Lower lobe of right lung (tissue), 2 donors: ENCODE results near the gene BRIP1. TPM values are rescaled to one million over a fixed set of nuclear protein-coding genes. Genes with fewer than 3 reads are reported as not detected.
"Not testable (repeated sequence)": the region's sequence is repeated elsewhere in the genome, so short reads cannot be mapped to it uniquely, and the experiment has no call there.

Experiments
- ATAC-seq, 2 donors: fragments of 200-7000 bp; cut with Tn5 transposase; one replicate each; pipeline ENCODE4 v1.9.1; 2020 to 2022; ENCODE audit warnings: mild to moderate bottlenecking in 2 of 2, moderate library complexity in 2 of 2
- DNase-seq: peaks from one replicate; pipeline ENCODE4 v3.0.0-alpha.2; 2020
- H3K27ac ChIP-seq: fragments of 200-600 bp; one replicate; pipeline ENCODE4 v1.8.0; 2022
- H3K27me3 ChIP-seq: fragments of 200-600 bp; one replicate; pipeline ENCODE4 v1.8.0; 2022; ENCODE audit warnings: low read depth
- H3K36me3 ChIP-seq: fragments of 200-600 bp; one replicate; pipeline ENCODE4 v1.8.0; 2022; ENCODE audit warnings: mild to moderate bottlenecking
- H3K4me1 ChIP-seq: fragments of 200-600 bp; one replicate; pipeline ENCODE4 v1.8.0; 2022
- H3K4me3 ChIP-seq: fragments of 200-600 bp; one replicate; pipeline ENCODE4 v1.8.0; 2022; ENCODE audit warnings: mild to moderate bottlenecking
- H3K9me3 ChIP-seq: fragments of 200-600 bp; one replicate; pipeline ENCODE4 v1.8.0; 2022
- intact Hi-C: fragments of 100-400 bp; cut with DNase I; formaldehyde crosslinking; loops from one replicate; pipeline ENCODE4 v1.11.0; 2022
- total RNA-seq: library from RNA; stranded (reverse); fragmentation: NEBNext Ultra II Directional; extraction: Animal tissue kit (Norgen Biotek cat#: 25700); gene quantifications from one replicate; pipeline ENCODE4 v1.2.1, GENCODE V29; 2021
- TF ChIP-seq, protein P1 (sequence below): fragments of 200-600 bp; IDR thresholded peaks from one replicate; pipeline ENCODE4 v1.8.0; 2022; ENCODE audit warnings: antibody characterized with exemption, mild to moderate bottlenecking
- donor health status: DM: no; HTN: yes; CAD: no; lungs with severe emphysema.

Gene BRIP1
- total RNA-seq, 1 donor from 2014 or later: 0.83 TPM

DNA sequence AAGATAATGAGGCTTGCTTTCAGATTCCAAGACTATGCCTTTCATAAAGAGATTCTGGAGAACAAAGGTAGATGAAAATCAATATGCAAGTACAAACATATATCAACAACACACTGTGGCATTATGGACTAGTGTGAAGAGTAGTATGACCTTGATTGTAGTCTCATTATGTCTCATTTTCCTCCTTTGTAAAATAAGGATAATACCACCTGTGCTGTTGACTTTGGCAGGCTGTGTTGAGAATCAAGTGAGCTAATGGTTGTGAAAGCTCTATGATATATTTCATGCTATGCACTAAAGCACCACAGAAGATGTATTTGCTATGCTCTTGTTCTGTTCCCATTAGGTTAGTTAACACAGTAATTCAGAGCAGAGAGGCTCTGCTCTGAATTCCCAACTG is 193.8 kb downstream of the BRIP1 start:
- no peak for ATAC-seq
- Histone ChIP-seq H3K27me3 (no peaks in the 10 kb centered on the region), H3K4me1 (no peaks in the 10 kb centered on the region), H3K27ac (no peak overlapping the region), H3K9me3 (no peaks in the 10 kb centered on the region), H3K4me3 (no peak overlapping the region), H3K36me3 (no peaks in the 10 kb centered on the region)
- no peak for DNase-seq
- intact Hi-C loops: no loop called here
- TF ChIP-seq, protein P1, sequence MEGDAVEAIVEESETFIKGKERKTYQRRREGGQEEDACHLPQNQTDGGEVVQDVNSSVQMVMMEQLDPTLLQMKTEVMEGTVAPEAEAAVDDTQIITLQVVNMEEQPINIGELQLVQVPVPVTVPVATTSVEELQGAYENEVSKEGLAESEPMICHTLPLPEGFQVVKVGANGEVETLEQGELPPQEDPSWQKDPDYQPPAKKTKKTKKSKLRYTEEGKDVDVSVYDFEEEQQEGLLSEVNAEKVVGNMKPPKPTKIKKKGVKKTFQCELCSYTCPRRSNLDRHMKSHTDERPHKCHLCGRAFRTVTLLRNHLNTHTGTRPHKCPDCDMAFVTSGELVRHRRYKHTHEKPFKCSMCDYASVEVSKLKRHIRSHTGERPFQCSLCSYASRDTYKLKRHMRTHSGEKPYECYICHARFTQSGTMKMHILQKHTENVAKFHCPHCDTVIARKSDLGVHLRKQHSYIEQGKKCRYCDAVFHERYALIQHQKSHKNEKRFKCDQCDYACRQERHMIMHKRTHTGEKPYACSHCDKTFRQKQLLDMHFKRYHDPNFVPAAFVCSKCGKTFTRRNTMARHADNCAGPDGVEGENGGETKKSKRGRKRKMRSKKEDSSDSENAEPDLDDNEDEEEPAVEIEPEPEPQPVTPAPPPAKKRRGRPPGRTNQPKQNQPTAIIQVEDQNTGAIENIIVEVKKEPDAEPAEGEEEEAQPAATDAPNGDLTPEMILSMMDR: no peak

DNA sequence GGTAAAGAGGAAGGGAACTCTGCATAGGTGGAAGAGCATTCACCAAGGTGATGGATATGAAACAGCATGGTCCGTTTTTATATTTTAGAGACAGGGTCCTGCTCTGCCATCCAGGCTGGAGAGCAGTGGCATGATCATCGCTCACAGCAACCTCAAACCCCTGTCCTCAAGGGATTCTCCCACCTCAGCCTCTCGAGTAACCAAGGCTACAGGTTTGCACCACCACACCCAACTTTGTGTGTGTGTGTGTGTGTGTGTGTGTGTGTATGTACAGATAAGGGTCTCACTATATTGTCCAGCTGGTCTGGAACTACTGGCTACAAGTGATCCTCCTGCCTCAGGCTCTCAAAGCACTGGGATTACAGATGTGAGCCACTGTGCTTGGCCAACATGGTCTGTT is 194.8 kb downstream of the BRIP1 start:
- H3K36me3 ChIP-seq: no peaks in the 10 kb centered on the region
- H3K27ac ChIP-seq: no peak overlapping the region
- no peaks in the 10 kb centered on the region for H3K9me3 ChIP-seq
- DNase-seq (no peak), ATAC-seq (no peak)
- H3K27me3 ChIP-seq: no peaks in the 10 kb centered on the region
- no peak overlapping the region for H3K4me3 ChIP-seq
- intact Hi-C loops: no loop called here
- TF ChIP-seq, protein P1: no peak
- no peaks in the 10 kb centered on the region for H3K4me1 ChIP-seq

DNA sequence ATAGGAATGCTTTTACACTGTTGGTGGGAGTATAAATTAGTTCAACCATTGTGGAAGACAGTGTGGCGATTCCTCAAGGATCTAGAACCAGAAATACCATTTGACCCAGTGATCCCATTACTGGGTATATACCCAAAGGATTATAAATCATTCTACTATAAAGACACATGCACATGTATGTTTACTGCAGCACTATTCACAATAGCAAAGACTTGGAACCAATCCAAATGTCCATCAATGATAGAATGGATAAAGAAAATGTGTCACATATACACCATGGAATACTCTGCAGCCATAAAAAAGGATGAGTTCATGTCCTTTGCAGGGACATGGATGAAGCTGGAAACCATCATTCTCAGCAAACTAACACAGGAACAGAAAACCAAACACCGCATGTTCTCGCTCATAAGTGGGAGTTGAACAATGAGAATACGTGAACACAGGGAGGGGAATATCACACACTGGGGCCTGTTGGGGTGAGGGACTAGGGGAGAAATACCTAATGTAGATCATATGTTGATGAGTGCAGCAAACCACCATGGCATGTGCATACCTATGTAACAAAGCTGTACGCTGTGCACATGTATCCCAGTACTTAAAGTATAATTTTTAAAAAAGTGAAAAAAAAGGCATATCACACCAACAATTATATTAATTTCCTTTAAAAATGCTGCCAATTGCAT is 196.8 kb downstream of the BRIP1 start:
- H3K27me3 ChIP-seq, intact Hi-C loops, ATAC-seq, H3K36me3 ChIP-seq, H3K9me3 ChIP-seq, DNase-seq, H3K4me3 ChIP-seq, H3K27ac ChIP-seq, H3K4me1 ChIP-seq: not testable (repeated sequence)

DNA sequence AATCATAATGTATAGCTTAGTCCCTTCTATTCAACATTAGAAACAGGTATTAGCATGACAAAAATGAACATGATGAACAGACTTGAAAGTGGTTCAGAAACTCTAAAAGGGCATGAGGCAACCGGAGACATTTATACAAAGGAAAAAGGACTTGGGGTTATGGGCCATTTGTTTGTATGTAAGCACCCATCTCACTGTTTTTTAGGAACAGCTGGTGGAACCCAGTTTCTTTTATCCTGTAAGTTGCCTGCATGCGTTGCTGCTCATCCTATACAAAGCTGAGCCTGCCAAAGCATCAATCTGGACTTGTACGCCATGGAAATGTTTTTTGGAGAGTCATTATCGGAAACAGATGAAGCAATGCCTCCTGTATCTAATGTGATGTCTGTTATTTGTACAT is 200.0 kb downstream of the BRIP1 start:
- H3K36me3 ChIP-seq: no peaks in the 10 kb centered on the region
- DNase-seq: no peak
- ATAC-seq: no peak
- no peaks in the 10 kb centered on the region for H3K27me3 ChIP-seq
- no peaks in the 10 kb centered on the region for H3K4me1 ChIP-seq
- intact Hi-C loops: no loop called here
- no peaks in the 10 kb centered on the region for H3K9me3 ChIP-seq
- no peak overlapping the region for H3K4me3 ChIP-seq
- TF ChIP-seq, protein P1: no peak
- H3K27ac ChIP-seq: no peak overlapping the region

DNA sequence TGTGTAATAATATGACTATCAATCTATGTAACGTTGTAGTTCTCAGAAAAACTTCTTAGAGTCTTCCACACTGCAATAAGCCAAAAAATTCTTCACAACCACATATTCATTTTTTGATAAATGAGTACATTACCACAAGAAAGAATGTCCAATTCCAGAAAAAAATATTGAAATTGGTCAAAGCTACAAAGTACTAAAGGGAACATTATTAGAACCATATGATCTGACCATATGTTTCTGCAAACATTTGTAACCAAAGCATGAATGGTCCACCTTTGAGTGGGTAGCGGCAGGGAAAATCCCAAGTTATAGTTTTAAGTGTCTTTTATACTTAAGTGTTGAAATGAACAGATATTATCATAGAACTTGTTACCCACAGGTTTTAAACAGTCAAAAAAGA is 200.6 kb downstream of the BRIP1 start:
- ATAC-seq (no peak), DNase-seq (no peak)
- Histone ChIP-seq H3K27me3 (no peaks in the 10 kb centered on the region), H3K27ac (no peak overlapping the region), H3K36me3 (no peaks in the 10 kb centered on the region), H3K9me3 (no peaks in the 10 kb centered on the region), H3K4me1 (no peaks in the 10 kb centered on the region), H3K4me3 (no peak overlapping the region)
- intact Hi-C loops: no loop called here
- TF ChIP-seq, protein P1: no peak

DNA sequence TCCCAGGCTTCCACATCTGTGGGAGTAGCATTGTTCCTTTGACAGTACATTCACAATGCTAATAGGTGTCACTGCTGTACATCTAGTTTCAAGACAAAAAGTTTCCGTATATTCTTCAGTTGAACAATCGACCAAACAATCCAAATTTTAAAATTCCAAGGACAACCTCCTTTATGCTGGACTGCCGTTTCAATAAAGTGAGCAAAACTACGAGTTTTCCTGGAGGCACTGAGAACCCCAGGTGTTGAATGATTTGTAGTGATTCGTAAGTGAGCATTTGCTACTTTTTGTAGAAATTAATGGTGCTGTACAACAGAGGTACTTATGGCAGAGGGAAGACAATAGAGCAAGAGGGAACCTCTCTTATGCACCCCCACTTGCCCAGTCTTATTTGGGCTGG is 201.1 kb downstream of the BRIP1 start:
- Histone ChIP-seq H3K4me3 (no peak overlapping the region), H3K9me3 (no peaks in the 10 kb centered on the region), H3K4me1 (no peaks in the 10 kb centered on the region), H3K27me3 (no peaks in the 10 kb centered on the region), H3K27ac (no peak overlapping the region), H3K36me3 (no peaks in the 10 kb centered on the region)
- intact Hi-C loops: no loop called here
- TF ChIP-seq, protein P1: no peak
- DNase-seq: no peak
- no peak for ATAC-seq
